Measurements from ENCODE around the gene IGFBP3. TPM values are rescaled to one million over a fixed set of nuclear protein-coding genes. Genes with fewer than 3 reads are reported as not detected.
"Not testable (repeated sequence)": the region's sequence is repeated elsewhere in the genome, so short reads cannot be mapped to it uniquely, and the experiment has no call there.

Gene IGFBP3
- total RNA-seq, 4 donors from 2014 or later = 25.4 to 118 (median 57.6) TPM

DNA sequence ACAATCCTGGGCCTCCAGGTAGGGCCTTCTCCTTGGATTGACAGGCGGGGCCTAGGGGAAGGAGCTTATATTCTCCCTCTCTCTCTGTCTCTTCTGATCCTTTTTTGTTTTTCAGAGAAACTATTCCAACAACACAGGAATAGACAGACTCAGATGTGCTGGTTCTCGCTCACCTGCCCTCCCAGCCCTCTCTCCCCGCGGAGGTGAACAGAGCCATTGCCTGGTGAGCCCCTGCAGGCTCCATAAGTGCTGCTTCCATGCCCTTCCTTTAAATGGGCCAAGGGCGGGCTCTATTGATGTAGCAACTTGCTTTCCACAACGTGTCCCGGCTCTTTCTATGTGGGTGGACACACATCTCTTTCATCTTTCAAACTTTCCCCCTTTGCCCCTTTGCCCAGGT is 47.2 kb upstream of the IGFBP3 start:
- H3K27ac ChIP-seq = no peak overlapping the region
- 71 to 78% methylated on average over 3 to 7 of the region's 7 CpGs for WGBS, 2 donors (ENCODE audit: low coverage in 1 of 2)
- no peak for DNase-seq
- no peak for TF ChIP-seq POLR2AphosphoS5 (IDR thresholded peaks at IDR 0.05)
- no peaks in the 10 kb centered on the region for H3K4me1 ChIP-seq
- no peak overlapping the region for H3K4me3 ChIP-seq
- in situ Hi-C loops (cut with MboI; ENCODE audit: low pct_ligation_motif_present in 1 of 4, low pct_unique_long_range_greater_than_20kb in 1 of 4, low sequenced_read_pairs in 3 of 4) (no loop called here), intact Hi-C loops (cut with DNase I; ENCODE audit: low total_unique reads) (no loop called here)
- no peaks in the 10 kb centered on the region for H3K9me3 ChIP-seq
- no peaks in the 10 kb centered on the region for H3K36me3 ChIP-seq
- H3K27me3 ChIP-seq = no peaks in the 10 kb centered on the region

DNA sequence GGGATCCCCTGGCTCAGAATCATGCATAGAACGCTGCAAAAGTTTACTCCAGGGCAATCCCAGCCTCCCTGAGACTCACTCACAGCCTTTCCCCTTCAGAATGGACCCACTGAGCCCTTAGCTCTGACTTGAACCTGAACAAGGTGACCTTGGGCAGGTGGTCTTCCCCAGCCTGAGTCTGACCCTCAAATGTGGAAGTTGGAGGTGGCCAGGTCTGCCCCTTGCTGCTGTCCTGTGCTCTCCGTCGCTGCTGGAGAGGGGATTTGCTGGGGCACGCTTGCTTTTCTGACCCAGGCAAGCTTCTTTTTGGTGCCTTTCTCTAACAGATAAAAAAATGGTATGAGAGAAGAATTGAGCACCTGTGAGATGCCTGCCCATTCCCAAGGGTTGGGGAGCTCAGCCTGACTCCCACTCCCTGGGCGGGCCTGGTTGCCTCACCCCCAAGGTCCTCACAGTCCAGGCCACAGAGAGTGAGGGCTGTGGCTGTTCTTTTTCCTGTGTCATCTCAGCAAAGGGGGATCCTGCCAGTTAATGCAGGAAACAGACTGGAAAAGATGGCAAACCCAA is 46.6 kb upstream of the IGFBP3 start:
- no peak overlapping the region for H3K4me3 ChIP-seq
- no peak overlapping the region for H3K27ac ChIP-seq
- H3K4me1 ChIP-seq = no peaks in the 10 kb centered on the region
- intact Hi-C loops (cut with DNase I; ENCODE audit: low total_unique reads) = no loop called here
- H3K36me3 ChIP-seq = no peaks in the 10 kb centered on the region
- no peaks in the 10 kb centered on the region for H3K27me3 ChIP-seq
- DNase-seq = no peak
- in situ Hi-C loops (cut with MboI; ENCODE audit: low pct_ligation_motif_present in 1 of 4, low pct_unique_long_range_greater_than_20kb in 1 of 4, low sequenced_read_pairs in 3 of 4) = no loop called here
- TF ChIP-seq, protein P1, sequence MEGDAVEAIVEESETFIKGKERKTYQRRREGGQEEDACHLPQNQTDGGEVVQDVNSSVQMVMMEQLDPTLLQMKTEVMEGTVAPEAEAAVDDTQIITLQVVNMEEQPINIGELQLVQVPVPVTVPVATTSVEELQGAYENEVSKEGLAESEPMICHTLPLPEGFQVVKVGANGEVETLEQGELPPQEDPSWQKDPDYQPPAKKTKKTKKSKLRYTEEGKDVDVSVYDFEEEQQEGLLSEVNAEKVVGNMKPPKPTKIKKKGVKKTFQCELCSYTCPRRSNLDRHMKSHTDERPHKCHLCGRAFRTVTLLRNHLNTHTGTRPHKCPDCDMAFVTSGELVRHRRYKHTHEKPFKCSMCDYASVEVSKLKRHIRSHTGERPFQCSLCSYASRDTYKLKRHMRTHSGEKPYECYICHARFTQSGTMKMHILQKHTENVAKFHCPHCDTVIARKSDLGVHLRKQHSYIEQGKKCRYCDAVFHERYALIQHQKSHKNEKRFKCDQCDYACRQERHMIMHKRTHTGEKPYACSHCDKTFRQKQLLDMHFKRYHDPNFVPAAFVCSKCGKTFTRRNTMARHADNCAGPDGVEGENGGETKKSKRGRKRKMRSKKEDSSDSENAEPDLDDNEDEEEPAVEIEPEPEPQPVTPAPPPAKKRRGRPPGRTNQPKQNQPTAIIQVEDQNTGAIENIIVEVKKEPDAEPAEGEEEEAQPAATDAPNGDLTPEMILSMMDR (IDR thresholded peaks at IDR 0.05) = no peak
- no peak for TF ChIP-seq POLR2A (IDR thresholded peaks at IDR 0.05)
- no peak for TF ChIP-seq EP300 (IDR thresholded peaks at IDR 0.05; ENCODE audit: low read depth)
- 81% methylated on average over 5 of the region's 5 CpGs; no CpG with 5 or more reads in 1 of the 2 donors for WGBS, 2 donors (ENCODE audit: low coverage in 1 of 2)
- no peaks in the 10 kb centered on the region for H3K9me3 ChIP-seq

DNA sequence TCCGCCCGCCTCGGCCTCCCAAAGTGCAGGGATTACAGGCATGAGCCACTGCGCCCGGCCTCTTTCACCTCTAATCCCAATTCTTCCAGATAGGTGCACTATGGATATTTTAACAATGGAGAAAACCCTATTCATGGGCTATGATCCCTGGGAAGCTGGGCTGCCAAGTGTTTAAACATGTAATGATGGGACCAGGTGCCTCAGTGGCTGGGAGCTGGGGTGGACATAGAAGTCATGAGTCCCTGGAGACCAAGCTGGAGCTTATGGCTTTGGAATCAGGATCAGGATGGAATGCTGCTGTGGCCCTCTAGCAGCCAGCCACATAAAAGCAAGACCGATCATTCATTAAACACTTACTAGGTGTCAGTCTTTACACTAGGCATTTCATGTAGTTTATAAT is 41.8 kb upstream of the IGFBP3 start:
- TF ChIP-seq POLR2AphosphoS5 (IDR thresholded peaks at IDR 0.05) (no peak), POLR2A (IDR thresholded peaks at IDR 0.05) (no peak), EP300 (IDR thresholded peaks at IDR 0.05; ENCODE audit: low read depth) (no peak)
- TF ChIP-seq, protein P1 (IDR thresholded peaks at IDR 0.05) = no peak

DNA sequence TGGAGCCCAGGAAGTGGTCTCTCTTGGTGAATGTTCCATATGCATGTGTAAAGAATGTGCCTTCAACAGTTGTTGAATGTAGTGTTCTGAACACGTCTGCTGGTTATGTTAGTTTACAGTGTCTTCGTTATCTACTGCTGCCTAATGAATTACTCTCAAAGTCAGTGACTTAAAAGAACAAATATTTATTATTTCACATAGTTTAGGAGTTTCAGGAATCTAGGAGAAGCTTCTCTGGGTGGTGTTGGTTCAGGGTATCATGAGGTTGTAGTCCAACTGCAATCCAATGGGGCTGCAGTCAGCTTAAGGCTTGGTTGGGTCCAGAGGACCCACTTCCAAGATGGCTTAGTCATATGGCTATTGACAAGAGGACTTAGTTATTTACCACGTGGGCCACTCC is 36.6 kb upstream of the IGFBP3 start:
- no peaks in the 10 kb centered on the region for H3K27me3 ChIP-seq
- 67 to 73% methylated on average over 3 of the region's 3 CpGs for WGBS, 2 donors (ENCODE audit: low coverage in 1 of 2)
- H3K27ac ChIP-seq = no peak overlapping the region
- TF ChIP-seq, protein P1 (IDR thresholded peaks at IDR 0.05) = no peak
- TF ChIP-seq POLR2AphosphoS5 (IDR thresholded peaks at IDR 0.05) (no peak), EP300 (IDR thresholded peaks at IDR 0.05; ENCODE audit: low read depth) (no peak), POLR2A (IDR thresholded peaks at IDR 0.05) (no peak)
- no peaks in the 10 kb centered on the region for H3K9me3 ChIP-seq
- in situ Hi-C loops (cut with MboI; ENCODE audit: low pct_ligation_motif_present in 1 of 4, low pct_unique_long_range_greater_than_20kb in 1 of 4, low sequenced_read_pairs in 3 of 4) = no loop called here
- no peak for DNase-seq
- H3K4me1 ChIP-seq = no peaks in the 10 kb centered on the region
- H3K4me3 ChIP-seq = no peak overlapping the region
- intact Hi-C loops (cut with DNase I; ENCODE audit: low total_unique reads) = no loop called here
- no peaks in the 10 kb centered on the region for H3K36me3 ChIP-seq

More for the DNA sequence above, 41.8 kb upstream of the IGFBP3 start:
- Histone ChIP-seq H3K4me3 (no peak overlapping the region), H3K27ac (no peak overlapping the region), H3K9me3 (no peaks in the 10 kb centered on the region), H3K36me3 (no peaks in the 10 kb centered on the region), H3K4me1 (no peaks in the 10 kb centered on the region), H3K27me3 (no peaks in the 10 kb centered on the region)
- 90 to 91% methylated on average over 2 to 6 of the region's 6 CpGs for WGBS, 2 donors (ENCODE audit: low coverage in 1 of 2)
- intact Hi-C loops (cut with DNase I; ENCODE audit: low total_unique reads) = no loop called here
- in situ Hi-C loops (cut with MboI; ENCODE audit: low pct_ligation_motif_present in 1 of 4, low pct_unique_long_range_greater_than_20kb in 1 of 4, low sequenced_read_pairs in 3 of 4) = no loop called here
- no peak for DNase-seq

- no peaks in the 10 kb centered on the region for H3K36me3 ChIP-seq
- no peak for TF ChIP-seq POLR2AphosphoS5 (IDR thresholded peaks at IDR 0.05)
- TF ChIP-seq POLR2A (IDR thresholded peaks at IDR 0.05) = no peak
- DNase-seq = no peak
- no peak overlapping the region for H3K27ac ChIP-seq
- no peaks in the 10 kb centered on the region for H3K27me3 ChIP-seq
- H3K4me1 ChIP-seq = no peaks in the 10 kb centered on the region
- no peaks in the 10 kb centered on the region for H3K9me3 ChIP-seq
- in situ Hi-C loops (cut with MboI; ENCODE audit: low pct_ligation_motif_present in 1 of 4, low pct_unique_long_range_greater_than_20kb in 1 of 4, low sequenced_read_pairs in 3 of 4) = no loop called here
- 86 to 100% methylated on average over 1 of the region's 1 CpG for WGBS, 2 donors (ENCODE audit: low coverage in 1 of 2)
- H3K4me3 ChIP-seq = no peak overlapping the region
- intact Hi-C loops (cut with DNase I; ENCODE audit: low total_unique reads) = no loop called here
Measured at GRCh38 chr7:45955286-45955685, 34.2 kb upstream of the IGFBP3 start.

DNA sequence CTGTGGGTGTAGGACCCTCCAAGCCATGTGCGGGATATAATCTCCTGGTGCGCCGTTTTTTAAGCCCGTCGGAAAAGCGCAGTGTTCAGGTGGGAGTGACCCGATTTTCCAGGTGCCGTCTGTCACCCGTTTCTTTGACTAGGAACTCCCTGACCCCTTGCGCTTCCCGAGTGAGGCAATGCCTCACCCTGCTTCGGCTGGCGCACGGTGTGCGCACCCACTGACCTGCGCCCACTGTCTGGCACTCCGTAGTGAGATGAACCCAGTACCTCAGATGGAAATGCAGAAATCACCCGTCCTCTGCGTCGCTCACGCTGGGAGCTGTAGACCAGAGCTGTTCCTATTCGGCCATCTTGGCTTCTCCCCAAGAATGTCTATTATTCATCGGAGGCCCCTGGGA is 32.0 kb upstream of the IGFBP3 start:
- H3K9me3 ChIP-seq; H3K36me3 ChIP-seq; H3K27me3 ChIP-seq; intact Hi-C loops (cut with DNase I; ENCODE audit: low total_unique reads); in situ Hi-C loops (cut with MboI; ENCODE audit: low pct_ligation_motif_present in 1 of 4, low pct_unique_long_range_greater_than_20kb in 1 of 4, low sequenced_read_pairs in 3 of 4); H3K4me3 ChIP-seq; DNase-seq; H3K4me1 ChIP-seq; H3K27ac ChIP-seq: not testable (repeated sequence)
- WGBS, 2 donors (ENCODE audit: low coverage in 1 of 2) = 91 to 95% methylated on average over 13 to 23 of the region's 23 CpGs
